Mononuclear cell (primary cell): ENCODE measurements around the gene SLC6A9. TPM values are rescaled to one million over a fixed set of nuclear protein-coding genes. Genes with fewer than 3 reads are reported as not detected.

Experiments used
- H3K27me3 ChIP-seq: 2 replicates; pipeline ENCODE4 v1.6.0; 2011; ENCODE audit warnings: low read length, control low read depth; ENCODE audit not compliant: insufficient read depth
- H3K4me1 ChIP-seq: 2 replicates; pipeline ENCODE4 v1.5.1; 2011; ENCODE audit warnings: mild to moderate bottlenecking, low read length, control low read depth; ENCODE audit not compliant: insufficient read depth
- H3K4me3 ChIP-seq: 2 replicates; pipeline ENCODE4 v1.5.1; 2011; ENCODE audit warnings: mild to moderate bottlenecking, low read length, moderate library complexity
- H3K9me3 ChIP-seq: 2 replicates; pipeline ENCODE4 v1.5.1; 2011; ENCODE audit warnings: low read depth, mild to moderate bottlenecking, control low read depth, low read length
- total RNA-seq: library from RNA; depleted of rRNA; stranded (reverse); fragments of >200 nt; gene quantifications from one replicate; pipeline ENCODE4 v1.2.3, GENCODE V29; 2012

Gene SLC6A9
- total RNA-seq, 1 donor, result not detected

GRCh38 chr1:43980255-43981134 lies 50.8 kb downstream of the SLC6A9 start:
- Histone ChIP-seq H3K4me3 (no peak overlapping the region), H3K4me1 (peaks cover 50% of the 10 kb centered on the region), H3K9me3 (no peaks in the 10 kb centered on the region), H3K27me3 (no peaks in the 10 kb centered on the region)

GRCh38 chr1:43979528-43980254 lies 51.6 kb downstream of the SLC6A9 start:
- no peaks in the 10 kb centered on the region for H3K9me3 ChIP-seq
- peaks cover 53% of the 10 kb centered on the region for H3K4me1 ChIP-seq
- no peak overlapping the region for H3K4me3 ChIP-seq
- no peaks in the 10 kb centered on the region for H3K27me3 ChIP-seq

- no peak overlapping the region for H3K4me3 ChIP-seq
- H3K27me3 ChIP-seq, result no peaks in the 10 kb centered on the region
Observed at GRCh38 chr1:43979261-43979527, 52.1 kb downstream of the SLC6A9 start.

GRCh38 chr1:43978551-43979260 lies 52.6 kb downstream of the SLC6A9 start, which contains the start of gene B4GALT2:
Gene B4GALT2, plus strand, starts transcription at chr1:43979210. Its CDS starts 1,951 bp downstream, at chr1:43981161.
- no peaks in the 10 kb centered on the region for H3K9me3 ChIP-seq
- peaks cover 60% of the 10 kb centered on the region for H3K4me1 ChIP-seq
- H3K27me3 ChIP-seq, result no peaks in the 10 kb centered on the region
- H3K4me3 ChIP-seq, result peak within 1 kb of the TSS; percentile 18

More at GRCh38 chr1:43979261-43979527, 52.1 kb downstream of the SLC6A9 start:
- Histone ChIP-seq H3K4me1 (peaks cover 56% of the 10 kb centered on the region), H3K9me3 (no peaks in the 10 kb centered on the region)

GRCh38 chr1:43978264-43978550 lies 53.1 kb downstream of the SLC6A9 start:
- Histone ChIP-seq H3K27me3 (no peaks in the 10 kb centered on the region), H3K4me1 (peaks cover 60% of the 10 kb centered on the region), H3K4me3 (no peak overlapping the region), H3K9me3 (no peaks in the 10 kb centered on the region)

DNA sequence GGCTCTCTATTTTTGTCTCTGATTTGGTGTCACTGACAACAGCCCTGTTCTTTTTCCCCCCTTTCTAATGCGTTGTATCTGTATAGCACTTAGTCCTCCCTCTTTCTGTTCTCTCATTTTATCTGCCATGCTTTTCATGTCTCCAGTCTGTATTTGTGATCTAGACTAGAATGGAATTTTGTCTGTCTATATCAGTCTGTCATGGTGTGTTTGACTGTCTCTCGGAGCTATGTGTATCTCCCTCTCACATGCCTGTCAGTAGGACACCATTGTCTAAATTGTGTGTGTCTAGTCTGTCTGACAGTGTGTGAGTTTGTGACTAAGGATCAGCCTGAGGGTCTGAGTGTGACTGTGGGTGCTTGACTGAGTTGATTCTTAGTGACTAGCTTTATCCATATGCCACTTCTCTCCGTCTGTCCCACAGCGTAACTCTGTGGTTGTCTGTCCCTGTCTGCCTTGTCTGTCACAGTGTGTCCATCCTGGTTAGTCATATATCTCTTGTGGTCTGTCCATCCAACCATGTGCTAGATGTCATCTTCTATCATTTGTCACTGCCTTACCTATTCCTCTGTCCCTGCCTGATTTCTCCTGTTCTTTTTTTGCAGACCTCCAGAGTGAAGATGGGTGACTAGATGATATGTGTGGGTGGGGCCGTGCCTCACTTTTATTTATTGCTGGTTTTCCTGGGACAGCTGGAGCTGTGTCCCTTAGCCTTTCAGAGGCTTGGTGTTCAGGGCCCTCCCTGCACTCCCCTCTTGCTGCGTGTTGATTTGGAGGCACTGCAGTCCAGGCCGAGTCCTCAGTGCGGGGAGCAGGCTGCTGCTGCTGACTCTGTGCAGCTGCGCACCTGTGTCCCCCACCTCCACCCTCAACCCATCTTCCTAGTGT lies 53.6 kb downstream of the SLC6A9 start:
- peaks cover 55% of the 10 kb centered on the region for H3K4me1 ChIP-seq
- H3K27me3 ChIP-seq, result no peaks in the 10 kb centered on the region
- no peaks in the 10 kb centered on the region for H3K9me3 ChIP-seq
- H3K4me3 ChIP-seq, result no peak overlapping the region

DNA sequence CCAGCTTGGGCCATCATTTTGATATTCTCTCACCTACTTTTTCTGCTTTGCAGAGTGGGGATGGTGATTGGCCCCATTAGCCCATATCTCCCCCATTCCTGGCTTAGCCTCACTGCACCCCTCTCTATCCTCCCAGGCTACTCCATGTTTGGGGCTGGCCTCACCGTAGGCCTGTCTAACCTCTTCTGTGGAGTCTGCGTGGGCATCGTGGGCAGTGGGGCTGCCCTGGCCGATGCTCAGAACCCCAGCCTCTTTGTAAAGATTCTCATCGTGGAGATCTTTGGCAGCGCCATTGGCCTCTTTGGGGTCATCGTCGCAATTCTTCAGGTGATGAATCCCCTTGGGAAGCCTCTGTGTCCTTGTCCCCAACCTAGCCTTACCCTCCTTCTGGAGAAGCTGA lies 54.4 kb downstream of the SLC6A9 start:
- Histone ChIP-seq H3K4me3 (no peak overlapping the region), H3K4me1 (peaks cover 50% of the 10 kb centered on the region), H3K9me3 (no peaks in the 10 kb centered on the region), H3K27me3 (no peaks in the 10 kb centered on the region)

DNA sequence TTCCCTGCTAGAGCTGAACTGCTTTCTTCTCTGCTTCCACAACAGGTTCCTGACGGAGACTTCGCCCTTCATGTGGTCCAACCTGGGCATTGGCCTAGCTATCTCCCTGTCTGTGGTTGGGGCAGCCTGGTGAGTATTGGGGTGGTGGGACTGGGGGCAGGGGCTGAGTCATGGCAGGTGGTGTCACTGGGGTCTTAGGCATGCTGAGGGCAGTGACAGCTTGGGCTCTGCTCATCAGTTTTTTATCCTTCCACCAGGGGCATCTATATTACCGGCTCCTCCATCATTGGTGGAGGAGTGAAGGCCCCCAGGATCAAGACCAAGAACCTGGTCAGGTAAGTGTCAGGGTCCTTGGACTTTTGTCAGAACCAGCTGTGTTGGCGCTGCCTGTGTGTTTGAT lies 55.2 kb downstream of the SLC6A9 start:
- Histone ChIP-seq H3K4me1 (peaks cover 54% of the 10 kb centered on the region), H3K27me3 (no peaks in the 10 kb centered on the region), H3K4me3 (peak overlapping the region; percentile 71), H3K9me3 (no peaks in the 10 kb centered on the region)

DNA sequence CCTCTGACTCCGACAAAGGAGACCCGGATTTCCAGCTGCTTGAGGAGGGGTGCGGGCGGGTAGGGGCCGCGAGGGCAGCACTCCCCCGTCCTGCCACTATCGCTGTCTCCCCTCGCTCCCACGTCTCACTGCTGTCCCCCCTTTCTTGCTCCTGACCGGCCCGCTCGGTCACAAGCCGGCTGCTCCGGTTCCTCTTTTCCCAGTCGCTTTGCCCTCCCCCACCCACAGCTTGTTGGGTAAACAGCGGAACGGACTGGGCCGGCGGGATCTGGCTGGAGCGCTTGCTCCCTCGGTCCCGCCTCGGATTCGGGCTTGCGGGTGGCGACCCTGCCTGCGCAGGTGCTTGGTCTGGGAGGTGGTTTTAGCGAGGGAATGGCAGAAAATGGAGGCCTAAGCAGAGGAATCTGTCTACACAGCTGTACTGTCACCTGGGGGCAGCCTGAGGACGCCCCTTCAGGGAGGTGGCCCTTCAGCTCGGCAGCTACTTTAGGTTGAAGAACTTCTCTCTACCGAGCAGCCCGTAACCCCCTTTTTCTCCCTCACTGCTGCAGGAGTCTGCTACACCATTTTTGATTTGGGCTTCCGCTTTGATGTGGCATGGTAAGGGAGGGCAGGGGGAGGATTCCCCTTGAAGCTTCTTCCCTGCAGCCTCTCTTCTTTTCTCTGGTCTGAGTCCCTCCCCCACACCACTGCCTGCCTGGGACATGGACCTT lies 55.9 kb downstream of the SLC6A9 start:
- H3K27me3 ChIP-seq, result no peaks in the 10 kb centered on the region
- H3K4me1 ChIP-seq, result peaks cover 61% of the 10 kb centered on the region
- H3K4me3 ChIP-seq, result peak overlapping the region; percentile 71
- no peaks in the 10 kb centered on the region for H3K9me3 ChIP-seq

DNA sequence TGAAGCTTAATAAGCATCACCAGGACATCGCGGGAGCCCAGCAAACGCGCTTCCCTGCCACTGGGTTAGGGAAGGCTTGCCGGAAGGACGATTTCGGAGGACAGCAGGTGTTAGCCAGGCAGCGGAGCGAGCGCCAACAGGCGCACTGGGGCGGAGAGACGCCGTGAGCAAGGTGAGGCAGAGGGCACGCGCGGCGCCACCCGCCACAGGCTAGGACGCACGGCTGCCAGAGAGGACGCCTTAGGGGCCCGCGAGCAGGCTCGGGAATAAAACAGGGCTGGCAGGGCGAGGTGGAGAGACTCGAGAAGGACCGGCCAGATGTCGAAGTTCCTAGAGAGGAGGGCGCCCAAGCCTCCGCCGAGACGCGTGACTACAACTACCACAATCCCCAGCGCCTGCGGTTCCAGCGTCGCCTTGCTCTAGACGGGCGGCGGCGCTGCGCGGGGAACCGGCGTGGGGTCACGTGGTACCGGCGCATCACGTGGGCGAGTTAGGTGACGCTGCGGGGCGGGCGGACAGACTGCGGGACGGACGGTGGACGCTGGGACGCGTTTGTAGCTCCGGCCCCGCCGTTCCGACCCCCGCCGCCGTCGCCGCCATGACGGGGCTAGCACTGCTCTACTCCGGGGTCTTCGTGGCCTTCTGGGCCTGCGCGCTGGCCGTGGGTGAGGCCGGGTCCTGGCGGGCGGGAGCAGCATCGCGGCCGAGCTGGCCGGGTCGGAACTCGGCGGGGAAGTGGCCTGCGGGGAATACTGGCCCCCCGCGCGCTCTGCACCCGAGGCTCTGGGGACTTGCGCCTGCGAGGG lies 56.6 kb downstream of the SLC6A9 start, which contains the start of gene ATP6V0B:
Gene ATP6V0B (plus strand): TSS at position 518 of the 806 bp plus-strand sequence. CDS start 81 bp downstream, at position 599.
- peak within 1 kb of the TSS; percentile 71 for H3K4me3 ChIP-seq

DNA sequence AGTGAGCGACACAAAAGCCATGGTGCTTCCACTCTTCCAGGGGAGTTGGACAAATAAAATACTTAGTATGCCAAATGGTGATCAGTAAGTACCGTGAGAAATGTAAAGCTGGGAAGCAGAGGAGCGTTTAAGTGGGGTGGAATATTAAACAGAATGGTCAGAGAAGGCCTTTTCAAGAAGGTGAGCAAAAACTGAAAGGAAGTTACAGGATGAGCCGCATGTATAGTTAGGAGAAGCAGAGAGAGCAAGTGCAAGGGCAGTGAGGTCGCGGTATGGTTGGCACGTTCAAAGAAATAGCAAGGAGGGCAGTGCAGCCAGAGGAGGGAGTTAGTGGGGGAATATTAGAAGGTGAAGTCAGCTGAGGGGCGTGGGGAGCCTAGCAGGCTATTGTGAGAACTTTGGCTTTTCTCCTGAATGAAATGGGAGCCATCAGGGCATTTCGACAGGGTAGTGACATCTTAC lies 57.2 kb downstream of the SLC6A9 start:
- peak overlapping the region; percentile 71 for H3K4me3 ChIP-seq
- H3K4me1 ChIP-seq, result peaks cover 66% of the 10 kb centered on the region

More for the DNA sequence above, 56.6 kb downstream of the SLC6A9 start, which contains the start of gene ATP6V0B:
- peaks cover 61% of the 10 kb centered on the region for H3K4me1 ChIP-seq
- no peaks in the 10 kb centered on the region for H3K9me3 ChIP-seq
- no peaks in the 10 kb centered on the region for H3K27me3 ChIP-seq

DNA sequence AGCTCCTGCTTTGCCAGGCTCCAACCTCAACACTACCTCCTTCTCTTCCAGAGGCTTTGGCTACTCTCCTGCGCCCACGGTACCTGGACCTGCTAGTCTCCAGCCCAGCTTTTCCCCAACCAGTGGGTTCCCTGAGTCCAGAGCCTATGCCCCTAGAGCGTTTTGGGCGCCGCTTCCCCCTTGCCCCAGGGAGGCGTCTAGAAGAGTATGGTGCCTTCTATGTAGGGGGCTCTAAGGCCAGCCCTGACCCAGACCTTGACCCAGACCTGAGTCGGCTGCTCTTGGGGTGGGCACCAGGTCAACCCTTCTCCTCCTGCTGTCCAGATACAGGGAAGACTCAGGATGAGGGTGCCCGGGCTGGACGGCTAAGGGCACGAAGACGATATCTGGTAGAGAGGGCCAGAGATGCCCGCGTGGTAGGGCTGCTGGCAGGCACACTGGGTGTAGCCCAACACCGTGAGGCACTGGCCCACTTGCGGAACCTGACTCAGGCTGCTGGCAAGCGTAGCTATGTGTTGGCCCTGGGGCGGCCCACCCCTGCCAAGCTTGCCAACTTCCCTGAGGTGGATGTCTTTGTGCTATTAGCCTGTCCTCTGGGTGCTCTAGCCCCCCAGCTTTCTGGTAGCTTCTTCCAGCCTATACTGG lies 59.8 kb downstream of the SLC6A9 start:
- H3K9me3 ChIP-seq, result no peaks in the 10 kb centered on the region
- peaks cover 41% of the 10 kb centered on the region for H3K4me1 ChIP-seq
- no peak overlapping the region for H3K4me3 ChIP-seq
- no peaks in the 10 kb centered on the region for H3K27me3 ChIP-seq

More for the DNA sequence above, 57.2 kb downstream of the SLC6A9 start:
- no peaks in the 10 kb centered on the region for H3K27me3 ChIP-seq
- no peaks in the 10 kb centered on the region for H3K9me3 ChIP-seq

DNA sequence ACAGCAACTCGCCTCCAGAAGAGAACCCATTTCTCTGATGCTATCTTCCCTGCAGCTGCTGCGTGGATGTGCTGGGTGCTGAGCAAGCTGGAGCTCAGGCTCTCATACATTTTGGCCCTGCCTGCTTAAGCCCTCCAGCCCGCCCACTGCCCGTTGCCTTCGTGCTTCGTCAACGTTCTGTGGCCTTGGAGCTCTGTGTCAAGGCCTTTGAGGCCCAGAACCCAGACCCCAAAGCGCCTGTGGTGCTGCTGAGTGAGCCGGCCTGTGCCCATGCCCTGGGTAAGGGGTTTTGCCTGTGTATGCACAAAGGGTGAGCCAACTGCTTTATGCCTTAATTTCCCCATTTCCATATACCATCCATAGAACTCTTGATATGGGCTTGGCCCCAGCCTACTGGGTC lies 60.4 kb downstream of the SLC6A9 start:
- H3K4me1 ChIP-seq, result peaks cover 36% of the 10 kb centered on the region
- no peak overlapping the region for H3K4me3 ChIP-seq
- no peaks in the 10 kb centered on the region for H3K27me3 ChIP-seq
- no peaks in the 10 kb centered on the region for H3K9me3 ChIP-seq
